NCI-H524 treated with DMSO at 0.1 percent for 48 hours (cell line): ENCODE results near the gene TAX1BP1.
A peak's percentile ranks its signal among the peaks of the same experiment; 100 is the strongest.

ENCODE experiments used
- DNase-seq: peaks from one replicate; lab custom pipeline; 2025; lab: John Stamatoyannopoulos, UW

TAX1BP1 gene

GRCh38 chr7:27739909-27740448 lies at the start of gene TAX1BP1:
TSS of gene TAX1BP1 (plus strand) at chr7:27740162. CDS start at chr7:27748525, 8,363 bp downstream.
- DNase-seq: peak; percentile 66

DNA sequence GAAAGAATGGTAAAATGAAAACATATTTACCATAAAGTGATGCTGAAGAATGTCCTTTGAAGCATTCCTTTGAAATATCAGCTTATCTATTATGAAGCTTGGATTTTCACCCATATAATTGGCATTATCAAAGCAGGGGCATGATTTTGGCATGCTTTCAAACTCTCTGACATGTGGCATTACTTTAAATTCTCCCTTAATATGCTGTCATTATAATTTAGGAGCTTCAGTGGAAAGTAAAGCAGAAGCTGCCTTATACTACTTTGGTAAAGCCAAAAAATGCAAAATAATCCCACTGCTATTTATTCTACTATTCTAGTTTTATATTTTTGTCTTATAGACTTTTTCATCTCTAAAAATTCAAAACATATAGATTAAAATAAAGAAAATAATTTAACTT lies 49.3 kb upstream of the TAX1BP1 start:
- no peak for DNase-seq

- DNase-seq: no peak
Measured at GRCh38 chr7:27693794-27694193, 46.2 kb upstream of the TAX1BP1 start.

GRCh38 chr7:27695096-27695495 lies 44.9 kb upstream of the TAX1BP1 start:
- no peak for DNase-seq

DNA sequence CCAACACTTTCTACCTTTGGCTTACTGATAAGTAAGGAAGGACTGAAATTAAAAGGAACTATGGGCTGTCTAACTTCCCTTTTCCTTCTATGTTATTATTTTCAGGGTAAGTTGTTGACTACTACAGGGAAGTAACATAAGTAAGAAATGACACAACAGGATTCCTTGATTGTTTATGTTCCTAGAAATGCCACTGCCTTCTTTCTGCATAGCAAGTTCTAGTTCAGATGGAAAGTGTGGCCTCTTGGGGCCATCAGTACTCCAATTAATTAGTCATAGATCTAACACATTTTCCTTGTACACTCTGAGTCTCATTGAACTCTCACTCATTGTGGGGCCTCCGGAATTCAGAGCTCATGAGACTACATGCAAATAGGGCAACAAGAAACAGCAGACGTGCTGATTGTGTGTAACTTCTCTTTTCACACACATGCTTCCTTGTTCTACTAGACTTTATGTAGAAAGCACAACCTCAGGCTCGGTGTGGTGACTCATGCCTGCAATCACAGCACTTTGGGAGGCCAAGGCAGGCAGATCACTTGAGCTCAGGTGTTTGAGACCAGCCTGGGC lies 42.0 kb upstream of the TAX1BP1 start:
- DNase-seq: no peak

DNA sequence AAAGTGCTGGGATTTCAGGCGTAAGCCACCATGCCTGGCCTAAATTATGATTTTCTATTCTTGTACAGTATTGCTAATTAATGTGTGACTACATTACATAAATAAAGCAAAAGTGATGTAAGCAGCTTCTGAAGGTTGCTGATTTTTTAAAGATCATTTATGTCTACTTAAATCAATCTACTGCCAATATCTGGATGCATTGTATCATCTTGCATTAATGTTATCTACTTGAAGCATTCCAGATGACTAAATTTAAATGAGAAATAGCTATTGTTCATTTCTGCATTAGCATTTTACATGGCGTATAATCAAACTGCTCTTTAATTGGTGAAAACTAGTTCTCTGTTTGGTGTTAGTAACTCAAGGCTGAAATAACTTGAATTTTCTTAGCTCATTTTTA lies 40.2 kb upstream of the TAX1BP1 start:
- no peak for DNase-seq

GRCh38 chr7:27700501-27700900 lies 39.5 kb upstream of the TAX1BP1 start:
- no peak for DNase-seq

DNA sequence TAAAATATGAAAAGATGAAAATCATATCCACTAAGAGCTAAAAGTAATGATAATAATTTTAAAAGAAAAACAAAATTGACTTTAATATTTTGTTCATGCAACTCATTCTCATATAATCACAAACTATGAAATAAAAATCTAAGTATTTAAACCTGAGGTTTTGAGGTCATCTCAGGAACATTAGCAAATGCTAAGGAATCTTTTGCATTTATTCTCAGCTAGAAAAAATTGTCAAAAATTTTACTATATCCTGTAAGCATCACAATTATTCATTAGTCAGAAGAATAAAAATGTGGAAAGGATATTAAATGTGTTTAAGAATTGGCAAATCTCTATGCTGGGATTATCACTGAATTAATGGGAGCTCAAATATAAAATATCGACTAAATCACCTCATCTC lies 36.8 kb upstream of the TAX1BP1 start:
- no peak for DNase-seq

DNA sequence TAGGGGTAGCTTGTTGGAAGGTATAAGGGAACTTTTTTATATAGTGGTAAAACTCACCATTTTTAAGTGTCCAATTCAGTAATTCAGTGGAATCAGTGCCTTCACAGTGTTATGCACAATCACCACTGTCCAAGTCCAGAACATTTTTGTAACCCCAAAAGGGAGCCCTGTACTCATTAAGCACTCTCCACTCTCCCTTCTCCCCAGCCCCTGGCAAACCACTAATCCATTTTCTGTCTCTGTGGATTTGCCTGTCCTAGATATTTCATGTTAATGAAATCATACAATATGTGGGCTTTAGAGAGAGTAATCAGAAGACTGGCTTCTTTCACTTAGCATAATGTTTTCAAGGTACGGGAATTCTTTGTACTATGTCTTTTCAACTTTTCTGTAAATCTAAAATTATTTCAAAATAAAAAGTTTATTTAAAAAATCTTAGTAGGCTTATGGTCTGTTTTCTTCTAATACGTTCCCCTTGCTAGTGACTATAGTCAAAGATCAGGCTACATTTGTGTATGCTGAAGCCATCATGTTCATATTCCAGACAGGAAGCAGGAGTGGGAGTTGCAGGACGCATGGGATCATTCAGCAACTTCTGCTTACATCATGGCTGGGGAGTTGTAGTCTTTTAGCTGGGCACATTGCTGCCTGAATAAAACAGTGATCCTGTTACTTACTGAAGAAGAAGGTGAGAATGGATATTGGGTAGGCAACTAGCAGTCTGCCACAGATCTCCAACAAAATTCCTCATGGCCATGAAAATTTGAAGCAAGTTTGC lies 35.4 kb upstream of the TAX1BP1 start:
- DNase-seq: no peak

- no peak for DNase-seq
Measured at GRCh38 chr7:27705200-27705594, 34.8 kb upstream of the TAX1BP1 start.

- DNase-seq: no peak
Measured at GRCh38 chr7:27708485-27708884, 31.5 kb upstream of the TAX1BP1 start.

DNA sequence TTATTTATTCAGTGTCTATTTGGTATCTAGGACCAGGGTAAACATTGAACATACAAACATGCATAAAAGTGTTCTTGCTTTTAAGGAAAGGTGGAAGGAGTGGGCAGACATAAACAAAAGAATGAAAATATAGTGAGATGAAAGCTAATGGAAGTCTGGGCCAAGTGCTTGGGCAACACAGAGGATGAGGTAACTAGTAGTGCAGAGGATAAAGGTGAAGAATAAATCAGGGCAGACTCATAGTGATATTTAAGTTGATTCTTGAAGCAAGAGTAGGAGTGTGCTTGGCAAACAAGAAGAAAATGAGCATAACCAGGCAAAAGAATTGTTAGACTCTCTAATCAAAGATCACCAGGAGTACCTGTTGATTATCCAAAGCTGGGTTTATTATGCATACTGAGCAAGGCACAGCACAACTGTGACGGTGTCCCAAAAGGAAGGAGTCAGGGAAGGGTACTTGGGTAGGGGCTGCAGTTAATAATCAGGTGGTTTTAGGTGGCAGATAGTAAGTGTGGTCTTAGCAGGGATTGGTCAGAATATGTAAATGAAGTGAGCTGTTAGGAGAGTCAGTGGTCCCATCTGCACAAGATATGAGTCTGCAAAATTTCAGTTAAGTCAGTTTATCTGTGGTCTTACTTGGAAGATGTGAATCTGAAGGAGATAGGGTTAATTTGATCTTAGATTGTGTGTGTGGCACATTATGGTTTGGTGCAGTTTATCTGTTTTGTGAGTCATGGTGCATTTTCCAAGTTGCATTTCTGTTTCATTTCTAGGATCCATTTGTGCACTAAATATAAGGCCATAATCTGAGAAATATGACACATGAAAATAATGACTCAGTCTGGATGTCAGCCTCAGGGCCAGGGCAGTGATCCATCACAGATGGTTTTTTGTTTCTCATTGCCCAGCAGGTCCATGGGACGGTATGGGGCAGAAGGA lies 30.6 kb upstream of the TAX1BP1 start:
- no peak for DNase-seq

GRCh38 chr7:27712217-27712616 lies 27.7 kb upstream of the TAX1BP1 start:
- DNase-seq: no peak

GRCh38 chr7:27714831-27715444 lies 25.0 kb upstream of the TAX1BP1 start:
- no peak for DNase-seq

DNA sequence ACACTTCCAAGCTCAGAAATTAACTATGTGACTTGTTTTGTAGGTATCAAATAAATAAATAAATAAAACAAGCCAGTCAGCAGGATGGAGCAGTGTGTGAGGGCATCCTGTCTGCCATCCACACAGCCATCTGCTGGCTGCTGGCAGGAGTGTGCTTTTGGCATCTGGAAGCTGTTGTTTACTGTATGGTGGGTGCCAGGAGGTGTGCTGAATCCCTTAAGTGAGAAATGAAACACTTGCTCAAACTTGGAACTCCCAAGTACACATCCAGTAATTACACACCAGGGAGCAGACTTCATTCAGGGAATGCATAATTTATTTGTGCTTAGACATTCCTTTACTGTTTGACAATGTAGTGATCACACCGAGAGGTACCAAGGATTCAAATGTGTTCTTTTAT lies 16.9 kb upstream of the TAX1BP1 start:
- peak; percentile 53 for DNase-seq

DNA sequence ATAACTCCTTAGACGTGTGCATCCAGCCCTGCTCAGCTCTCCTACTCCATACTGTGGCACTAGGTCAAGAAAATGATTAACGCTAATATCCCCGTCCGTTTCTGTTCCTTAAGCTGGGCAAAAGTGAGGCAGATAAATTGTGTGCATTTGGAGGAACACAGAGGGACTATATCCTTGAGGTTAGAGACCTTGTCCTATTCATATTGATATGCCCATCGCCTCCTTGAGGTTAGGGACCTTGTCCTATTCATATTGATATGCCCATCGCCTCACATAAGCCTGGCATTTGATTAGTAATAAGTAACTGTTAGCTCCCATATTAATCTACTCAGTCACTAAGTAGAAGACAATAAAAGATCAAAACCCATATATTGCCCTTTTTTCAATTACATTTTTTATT lies 12.9 kb upstream of the TAX1BP1 start:
- no peak for DNase-seq

- no peak for DNase-seq
Measured at GRCh38 chr7:27730112-27730511, 9.8 kb upstream of the TAX1BP1 start.

DNA sequence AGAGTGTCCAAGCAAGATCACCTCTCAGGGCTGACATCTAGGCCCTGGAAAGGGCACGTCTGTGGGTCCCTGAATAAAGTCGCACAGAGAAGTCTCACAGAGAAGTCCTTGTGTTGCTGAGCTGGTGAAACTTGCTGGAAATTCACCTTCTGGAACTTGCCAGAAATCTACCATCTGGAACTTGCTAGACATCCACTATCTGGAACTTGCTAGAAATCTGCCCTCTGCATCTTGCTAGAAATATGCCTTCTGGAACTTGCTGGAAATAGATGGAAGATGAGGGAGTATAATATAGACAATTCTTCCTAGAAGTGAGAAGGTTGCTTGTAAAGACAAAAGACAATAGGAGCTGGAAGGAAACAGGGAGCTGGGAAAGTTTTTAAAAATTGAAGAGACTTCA lies 5.4 kb upstream of the TAX1BP1 start:
- DNase-seq: no peak

- no peak for DNase-seq
Measured at GRCh38 chr7:27735165-27735564, 4.8 kb upstream of the TAX1BP1 start.

DNA sequence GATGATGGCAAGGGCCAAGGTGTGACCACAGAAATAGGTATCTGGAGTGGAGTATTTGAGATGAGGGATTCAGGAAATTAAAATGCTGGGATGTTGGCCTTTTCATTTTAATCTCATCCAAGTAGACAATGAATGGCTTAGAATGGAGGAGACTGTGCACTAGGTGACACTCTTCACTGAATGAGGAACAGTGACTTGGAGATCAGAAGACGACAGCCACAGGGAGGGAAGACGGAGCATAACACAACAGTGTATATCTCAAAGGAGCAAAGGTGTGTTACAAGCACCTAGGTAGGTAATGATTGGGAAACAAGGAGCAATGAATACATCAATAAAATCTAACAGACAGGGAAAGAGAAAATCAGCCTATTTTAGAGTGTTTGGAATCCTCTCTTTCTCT lies 4.1 kb upstream of the TAX1BP1 start:
- DNase-seq: no peak

DNA sequence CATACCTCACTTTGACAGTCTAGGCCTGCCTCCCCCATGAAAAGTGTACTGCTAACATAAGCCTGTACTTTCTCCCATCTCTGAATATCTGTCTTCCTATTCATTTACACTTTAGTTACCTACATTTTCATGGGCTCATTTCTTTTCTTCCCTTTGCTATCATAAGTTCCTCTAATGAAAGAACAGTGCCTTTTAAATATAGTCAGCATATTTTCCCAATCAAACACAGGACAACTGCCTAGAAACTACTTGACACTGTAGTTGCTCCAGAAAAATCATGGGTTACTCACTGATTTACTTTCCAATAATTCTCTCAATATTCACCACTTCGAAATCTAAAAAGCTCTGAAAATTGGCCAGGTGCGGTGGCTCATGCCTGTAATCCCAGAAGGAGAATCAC lies 2.8 kb upstream of the TAX1BP1 start:
- no peak for DNase-seq

- no peak for DNase-seq
Measured at GRCh38 chr7:27737616-27738015, 2.3 kb upstream of the TAX1BP1 start.
